PC-3 (cell line): ENCODE data around the gene RNF150. TPM values are rescaled to one million over a fixed set of nuclear protein-coding genes. Genes with fewer than 3 reads are reported as not detected.

Experiments
- ATAC-seq: fragments of 200-7000 bp; cut with Tn5 transposase; 2 replicates; pipeline ENCODE4 v1.9.1; 2020; ENCODE audit warnings: mild to moderate bottlenecking, moderate library complexity
- BruUV-seq: library from RNA; stranded (reverse); fragments of 400-500 nt; replicated peaks from 2 replicates; lab custom pipeline; 2021; lab: Mats Ljungman, UMichigan
- CTCF ChIA-PET: fragments of 300-600 bp; sonication (Branson Sonifier 250); formaldehyde crosslinking; loops from one replicate; lab custom pipeline; 2022; ENCODE audit warnings: antibody characterized with exemption; lab: Charles Lee
- POLR2A ChIA-PET: fragments of 300-600 bp; sonication (Branson Sonifier 250); formaldehyde crosslinking; loops from one replicate; lab custom pipeline; 2022; ENCODE audit warnings: antibody characterized with exemption; ENCODE audit not compliant: unreplicated experiment; lab: Charles Lee
- DNase-seq: peaks from one replicate; pipeline ENCODE4 v3.0.0-alpha.2; 2015
- H2AFZ ChIP-seq: fragments of 300-600 bp; sonication (generic); 2 replicates; pipeline ENCODE4 v1.6.0; 2016; ENCODE audit warnings: antibody characterized with exemption, low read length
- H3F3A ChIP-seq: fragments of 300-600 bp; sonication (generic); one replicate; pipeline ENCODE4 v1.6.0; 2017; ENCODE audit warnings: antibody characterized with exemption, low read length, control low read depth, mild to moderate bottlenecking; ENCODE audit not compliant: unreplicated experiment
- H3K27ac ChIP-seq: fragments of 300-600 bp; sonication (generic); 2 replicates; pipeline ENCODE4 v1.5.1; 2016; ENCODE audit warnings: mild to moderate bottlenecking, low read length
- H3K27me3 ChIP-seq: fragments of 300-600 bp; sonication (generic); 2 replicates; pipeline ENCODE4 v1.6.1; 2016; ENCODE audit warnings: low read length, mixed read lengths
- H3K36me3 ChIP-seq: fragments of 300-600 bp; sonication (generic); 2 replicates; pipeline ENCODE4 v1.6.1; 2016; ENCODE audit warnings: low read depth, mixed run types, low read length, mixed read lengths
- H3K4me1 ChIP-seq: fragments of 300-600 bp; sonication (generic); 2 replicates; pipeline ENCODE4 v1.5.1; 2016; ENCODE audit warnings: low read length; ENCODE audit not compliant: insufficient read depth
- H3K4me2 ChIP-seq: fragments of 300-600 bp; sonication (generic); 2 replicates; pipeline ENCODE4 v1.6.0; 2016; ENCODE audit warnings: low read length
- H3K4me3 ChIP-seq: fragments of 300-600 bp; sonication (generic); 2 replicates; pipeline ENCODE4 v1.5.1; 2016; ENCODE audit warnings: mild to moderate bottlenecking, low read length, mixed read lengths
- H3K79me2 ChIP-seq: fragments of 300-600 bp; sonication (generic); 2 replicates; pipeline ENCODE4 v1.6.1; 2017; ENCODE audit warnings: low read length, mixed read lengths
- H3K9ac ChIP-seq: fragments of 300-600 bp; sonication (generic); 2 replicates; pipeline ENCODE4 v1.6.0; 2016; ENCODE audit warnings: mild to moderate bottlenecking, low read length
- H3K9me2 ChIP-seq: fragments of 300-600 bp; sonication (generic); replicated peaks from 2 replicates; pipeline ENCODE4 v1.6.1; 2016; ENCODE audit warnings: mixed run types, low read length, mixed read lengths
- H3K9me3 ChIP-seq: fragments of 300-600 bp; sonication (generic); 2 replicates; pipeline ENCODE4 v1.6.1; 2016; ENCODE audit warnings: low read length, mixed read lengths
- H4K20me1 ChIP-seq: fragments of 300-600 bp; sonication (generic); 2 replicates; pipeline ENCODE4 v1.6.1; 2016; ENCODE audit warnings: low read length, mixed read lengths
- EZH2 ChIP-seq: fragments of 300-600 bp; sonication (generic); IDR thresholded peaks from one replicate; pipeline ENCODE4 v1.6.1; 2017; ENCODE audit warnings: antibody characterized with exemption, mild to moderate bottlenecking, low read length; ENCODE audit not compliant: unreplicated experiment
- EZH2phosphoT487 ChIP-seq: fragments of 300-600 bp; sonication (generic); IDR thresholded peaks from 2 replicates; pipeline ENCODE4 v1.6.1; 2018; ENCODE audit warnings: mild to moderate bottlenecking, antibody characterized with exemption, low read length, borderline replicate concordance
- intact Hi-C: fragments of 100-400 bp; cut with micrococcal nuclease; formaldehyde crosslinking; loops from 2 replicates; pipeline ENCODE4 v1.9.0; 2023
- total RNA-seq: library from RNA; depleted of rRNA; stranded (reverse); fragments of >200 nt; gene quantifications from 2 replicates; pipeline ENCODE4 v1.2.3, GENCODE V29; 2014
- TF ChIP-seq, protein P1 (sequence below): fragments of 300-600 bp; sonication (generic); conservative IDR thresholded peaks from 2 replicates; pipeline ENCODE4 v1.5.1; 2017; ENCODE audit warnings: antibody characterized with exemption, low read depth, mild to moderate bottlenecking, low read length

RNF150 gene
- total RNA-seq, 1 experiment from 2014 or later, result 0.55 TPM

DNA sequence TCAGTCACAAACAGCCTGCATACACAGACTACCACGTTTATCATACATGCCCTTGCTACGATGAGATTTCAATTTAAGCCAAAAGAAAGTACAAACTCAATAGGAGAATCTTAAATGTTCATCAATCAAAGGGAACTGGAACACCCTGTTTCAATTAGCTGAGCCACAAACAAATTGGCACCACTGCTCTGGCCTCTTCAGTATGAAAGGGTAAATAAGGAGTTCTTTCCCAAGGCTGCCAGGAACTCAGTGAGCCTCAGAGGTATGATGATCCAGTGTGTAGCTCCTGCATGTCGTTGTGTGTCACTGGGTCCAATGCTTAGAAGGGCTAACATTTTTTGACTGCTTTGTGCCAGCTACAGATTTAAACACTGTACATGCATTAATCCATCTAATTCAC is 5.4 kb downstream of the RNF150 start:
- Histone ChIP-seq H3K4me3 (no peak overlapping the region), H2AFZ (no peak overlapping the region), H3K79me2 (no peaks in the 10 kb centered on the region), H4K20me1 (no peaks in the 10 kb centered on the region), H3K4me1 (no peaks in the 10 kb centered on the region), H3K9me2 (no peaks in the 10 kb centered on the region), H3K36me3 (no peaks in the 10 kb centered on the region), H3K27ac (no peak overlapping the region), H3F3A (no peaks in the 10 kb centered on the region), H3K9me3 (no peaks in the 10 kb centered on the region), H3K4me2 (no peak overlapping the region), H3K27me3 (peaks cover 63% of the 10 kb centered on the region), H3K9ac (no peak overlapping the region)
- TF ChIP-seq EZH2 (no peak), EZH2phosphoT487 (no peak)
- TF ChIP-seq, protein P1, sequence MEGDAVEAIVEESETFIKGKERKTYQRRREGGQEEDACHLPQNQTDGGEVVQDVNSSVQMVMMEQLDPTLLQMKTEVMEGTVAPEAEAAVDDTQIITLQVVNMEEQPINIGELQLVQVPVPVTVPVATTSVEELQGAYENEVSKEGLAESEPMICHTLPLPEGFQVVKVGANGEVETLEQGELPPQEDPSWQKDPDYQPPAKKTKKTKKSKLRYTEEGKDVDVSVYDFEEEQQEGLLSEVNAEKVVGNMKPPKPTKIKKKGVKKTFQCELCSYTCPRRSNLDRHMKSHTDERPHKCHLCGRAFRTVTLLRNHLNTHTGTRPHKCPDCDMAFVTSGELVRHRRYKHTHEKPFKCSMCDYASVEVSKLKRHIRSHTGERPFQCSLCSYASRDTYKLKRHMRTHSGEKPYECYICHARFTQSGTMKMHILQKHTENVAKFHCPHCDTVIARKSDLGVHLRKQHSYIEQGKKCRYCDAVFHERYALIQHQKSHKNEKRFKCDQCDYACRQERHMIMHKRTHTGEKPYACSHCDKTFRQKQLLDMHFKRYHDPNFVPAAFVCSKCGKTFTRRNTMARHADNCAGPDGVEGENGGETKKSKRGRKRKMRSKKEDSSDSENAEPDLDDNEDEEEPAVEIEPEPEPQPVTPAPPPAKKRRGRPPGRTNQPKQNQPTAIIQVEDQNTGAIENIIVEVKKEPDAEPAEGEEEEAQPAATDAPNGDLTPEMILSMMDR, result no peak
- ATAC-seq (no peak), DNase-seq (no peak)
- POLR2A ChIA-PET, result no interaction called here
- intact Hi-C loops, result no loop called here
- CTCF ChIA-PET, result no interaction called here
- no TSS peak for BruUV-seq

DNA sequence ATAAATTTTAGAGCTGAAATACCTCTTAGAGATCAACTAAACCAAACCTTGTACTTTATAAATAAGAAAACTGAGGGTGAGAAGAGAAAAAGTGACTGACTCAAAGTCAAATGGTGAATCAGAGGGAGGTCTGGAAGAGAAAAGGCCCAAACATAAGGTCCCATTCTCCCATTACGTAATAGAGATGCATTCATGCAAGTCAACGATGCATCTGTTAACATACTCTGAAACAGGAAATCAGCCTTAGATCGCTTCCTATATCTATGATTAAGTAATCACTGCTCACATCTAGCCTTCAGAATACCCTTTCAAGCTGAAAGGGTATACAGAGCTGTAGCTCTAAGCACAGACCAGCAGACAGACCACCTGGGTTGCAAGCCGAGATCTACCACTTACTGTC is 6.5 kb downstream of the RNF150 start:
- ATAC-seq, result no peak
- Histone ChIP-seq H3K9me2 (no peaks in the 10 kb centered on the region), H3K36me3 (no peaks in the 10 kb centered on the region), H3K4me2 (no peak overlapping the region), H4K20me1 (no peaks in the 10 kb centered on the region), H3K79me2 (no peaks in the 10 kb centered on the region), H3F3A (no peaks in the 10 kb centered on the region), H3K27me3 (peaks cover 61% of the 10 kb centered on the region), H3K9me3 (no peaks in the 10 kb centered on the region), H3K27ac (no peak overlapping the region), H2AFZ (no peak overlapping the region), H3K4me1 (no peaks in the 10 kb centered on the region), H3K4me3 (no peak overlapping the region), H3K9ac (no peak overlapping the region)
- TF ChIP-seq, protein P1, result no peak
- TF ChIP-seq EZH2, result no peak
- TF ChIP-seq EZH2phosphoT487, result no peak
- intact Hi-C loops, result no loop called here
- CTCF ChIA-PET, result no interaction called here
- no peak for DNase-seq
- POLR2A ChIA-PET, result no interaction called here
- no TSS peak for BruUV-seq

DNA sequence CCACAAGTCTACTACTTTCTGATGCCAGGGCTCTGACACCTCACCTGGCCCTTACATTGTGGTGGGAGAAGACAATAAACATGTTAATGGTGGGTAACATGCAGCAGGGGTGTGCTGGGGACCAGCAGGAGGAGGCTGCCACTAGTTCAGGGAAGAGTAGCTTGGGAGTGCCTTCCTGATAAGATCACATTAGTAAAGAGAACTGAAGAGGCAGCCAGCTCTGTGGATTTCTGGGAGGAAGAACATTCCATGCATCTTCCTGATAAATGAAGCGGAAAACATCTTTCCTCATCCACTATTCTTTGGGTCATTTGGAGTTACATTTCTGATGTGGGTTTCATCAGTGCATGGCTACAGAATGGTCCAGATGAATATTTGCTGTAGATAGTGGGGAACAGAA is 9.0 kb downstream of the RNF150 start:
- no peaks in the 10 kb centered on the region for H3K36me3 ChIP-seq
- no peak overlapping the region for H2AFZ ChIP-seq
- H3K27me3 ChIP-seq, result peaks cover 37% of the 10 kb centered on the region
- no peak overlapping the region for H3K27ac ChIP-seq
- H3F3A ChIP-seq, result no peaks in the 10 kb centered on the region
- DNase-seq (no peak), ATAC-seq (no peak)
- no peaks in the 10 kb centered on the region for H3K4me1 ChIP-seq
- H3K9me3 ChIP-seq, result no peaks in the 10 kb centered on the region
- no TSS peak for BruUV-seq
- no peak overlapping the region for H3K4me2 ChIP-seq
- no peaks in the 10 kb centered on the region for H4K20me1 ChIP-seq
- intact Hi-C loops, result no loop called here
- TF ChIP-seq, protein P1, result no peak
- no peak for TF ChIP-seq EZH2phosphoT487
- no peak for TF ChIP-seq EZH2
- H3K4me3 ChIP-seq, result no peak overlapping the region
- H3K79me2 ChIP-seq, result no peaks in the 10 kb centered on the region
- no peak overlapping the region for H3K9ac ChIP-seq
- ChIA-PET POLR2A (no interaction called here), CTCF (no interaction called here)
- H3K9me2 ChIP-seq, result no peaks in the 10 kb centered on the region
